Measurements from ENCODE around the gene STIMATE. TPM values are rescaled to one million over a fixed set of nuclear protein-coding genes. Genes with fewer than 3 reads are reported as not detected.

The STIMATE gene
- total RNA-seq, 2 experiments from 2014 or later: 18.1 to 19.0 TPM

- no peak overlapping the region for H3K27ac ChIP-seq (ENCODE audit: low read depth, low read length, poor library complexity, severe bottlenecking)
- intact Hi-C loops (cut with micrococcal nuclease; ENCODE audit: unreplicated experiment): no loop called here
- no peak overlapping the region for H3K4me2 ChIP-seq (ENCODE audit: low read length)
- ChIA-PET POLR2A (no interaction called here), CTCF (ENCODE audit: unreplicated experiment) (interaction anchor here (0.5 kb wide), 1 partner anchor 179 kb away, joined by 3 read pairs; no protein-coding TSS in a partner anchor)
- BruUV-seq (replicated peaks): no TSS peak
- no peaks in the 10 kb centered on the region for H3K36me3 ChIP-seq (ENCODE audit: insufficient read depth, low read length)
- H3K4me1 ChIP-seq (ENCODE audit: insufficient read depth, low read length, poor library complexity, severe bottlenecking): no peaks in the 10 kb centered on the region
- no peak for TF ChIP-seq CTCF (conservative IDR thresholded peaks at IDR 0.05; ENCODE audit: low read length)
- TF ChIP-seq EZH2phosphoT487 (IDR thresholded peaks at IDR 0.05; ENCODE audit: borderline replicate concordance, low read depth, low read length): no peak
- H3K4me3 ChIP-seq (ENCODE audit: low read depth, low read length, poor library complexity, severe bottlenecking): no peak overlapping the region
- H3K79me2 ChIP-seq (ENCODE audit: insufficient read depth, low read depth, low read length): no peaks in the 10 kb centered on the region
- no peaks in the 10 kb centered on the region for H3K9me2 ChIP-seq (ENCODE audit: insufficient read depth, low read length)
- DNase-seq (ENCODE audit: low spot score): no peak
- H2AFZ ChIP-seq (ENCODE audit: low read length): no peak overlapping the region
- H3K9me3 ChIP-seq (ENCODE audit: low read length): no peaks in the 10 kb centered on the region
- no peaks in the 10 kb centered on the region; the same call in 1 of the 2 replicates for H4K20me1 ChIP-seq (ENCODE audit: insufficient read depth, low read length)
Observed at GRCh38 chr3:52872245-52872644, 25.1 kb downstream of the STIMATE start.

- BruUV-seq (replicated peaks): no TSS peak
- Histone ChIP-seq H3K36me3 (ENCODE audit: insufficient read depth, low read length) (no peaks in the 10 kb centered on the region), H3K9me2 (ENCODE audit: insufficient read depth, low read length) (no peaks in the 10 kb centered on the region), H3K4me2 (ENCODE audit: low read length) (no peak overlapping the region), H3K27ac (ENCODE audit: low read depth, low read length, poor library complexity, severe bottlenecking) (no peak overlapping the region), H4K20me1 (ENCODE audit: insufficient read depth, low read length) (no peaks in the 10 kb centered on the region; the same call in 1 of the 2 replicates), H3K9me3 (ENCODE audit: low read length) (no peaks in the 10 kb centered on the region), H3K4me3 (ENCODE audit: low read depth, low read length, poor library complexity, severe bottlenecking) (no peak overlapping the region), H3K79me2 (ENCODE audit: insufficient read depth, low read depth, low read length) (no peaks in the 10 kb centered on the region), H2AFZ (ENCODE audit: low read length) (no peak overlapping the region), H3K4me1 (ENCODE audit: insufficient read depth, low read length, poor library complexity, severe bottlenecking) (no peaks in the 10 kb centered on the region)
- TF ChIP-seq EZH2phosphoT487 (IDR thresholded peaks at IDR 0.05; ENCODE audit: borderline replicate concordance, low read depth, low read length): no peak
- TF ChIP-seq CTCF (conservative IDR thresholded peaks at IDR 0.05; ENCODE audit: low read length): no peak
- intact Hi-C loops (cut with micrococcal nuclease; ENCODE audit: unreplicated experiment): no loop called here
- POLR2A ChIA-PET: no interaction called here
- CTCF ChIA-PET (ENCODE audit: unreplicated experiment): no interaction called here
- no peak for DNase-seq (ENCODE audit: low spot score)
Observed at GRCh38 chr3:52871761-52872160, 25.6 kb downstream of the STIMATE start.

GRCh38 chr3:52870471-52870870 is 26.9 kb downstream of the STIMATE start:
- H3K4me2 ChIP-seq (ENCODE audit: low read length): no peak overlapping the region
- H3K4me1 ChIP-seq (ENCODE audit: insufficient read depth, low read length, poor library complexity, severe bottlenecking): no peaks in the 10 kb centered on the region
- no peaks in the 10 kb centered on the region for H3K79me2 ChIP-seq (ENCODE audit: insufficient read depth, low read depth, low read length)
- ChIA-PET POLR2A (no interaction called here), CTCF (ENCODE audit: unreplicated experiment) (no interaction called here)
- no peaks in the 10 kb centered on the region for H3K9me3 ChIP-seq (ENCODE audit: low read length)
- TF ChIP-seq EZH2phosphoT487 (IDR thresholded peaks at IDR 0.05; ENCODE audit: borderline replicate concordance, low read depth, low read length) (no peak), CTCF (conservative IDR thresholded peaks at IDR 0.05; ENCODE audit: low read length) (no peak)
- intact Hi-C loops (cut with micrococcal nuclease; ENCODE audit: unreplicated experiment): no loop called here
- H3K4me3 ChIP-seq (ENCODE audit: low read depth, low read length, poor library complexity, severe bottlenecking): no peak overlapping the region
- no peak overlapping the region for H2AFZ ChIP-seq (ENCODE audit: low read length)
- DNase-seq (ENCODE audit: low spot score): no peak
- no peaks in the 10 kb centered on the region for H3K9me2 ChIP-seq (ENCODE audit: insufficient read depth, low read length)
- no TSS peak for BruUV-seq (replicated peaks)
- H4K20me1 ChIP-seq (ENCODE audit: insufficient read depth, low read length): no peaks in the 10 kb centered on the region; the same call in 1 of the 2 replicates
- no peaks in the 10 kb centered on the region for H3K36me3 ChIP-seq (ENCODE audit: insufficient read depth, low read length)
- H3K27ac ChIP-seq (ENCODE audit: low read depth, low read length, poor library complexity, severe bottlenecking): no peak overlapping the region

Measured in OCI-LY7 (cell line).